Neural progenitor cell (in vitro differentiated cells): Measurements from ENCODE around the gene SPANXN2. TPM values are rescaled to one million over a fixed set of nuclear protein-coding genes. Genes with fewer than 3 reads are reported as not detected.
A peak's percentile ranks its signal among the peaks of the same experiment; 100 is the strongest.

Experiments
- DNase-seq: peaks from one replicate; pipeline ENCODE4 v3.0.0-alpha.2; 2016; ENCODE audit warnings: low spot score
- H2AFZ ChIP-seq: fragments of 200-600 bp; sonication (generic); replicated peaks from 2 replicates; pipeline ENCODE4 v1.6.1; 2016; ENCODE audit warnings: antibody characterized with exemption
- H3F3A ChIP-seq: fragments of 200-600 bp; sonication (generic); 2 replicates; pipeline ENCODE4 v1.6.1; 2016; ENCODE audit warnings: antibody characterized with exemption, low read depth
- H3K27ac ChIP-seq: fragments of 200-600 bp; sonication (generic); 2 replicates; pipeline ENCODE4 v1.5.1; 2016; ENCODE audit warnings: mild to moderate bottlenecking
- H3K27me3 ChIP-seq: fragments of 200-600 bp; sonication (generic); 2 replicates; pipeline ENCODE4 v1.6.1; 2016; ENCODE audit warnings: mild to moderate bottlenecking, moderate library complexity
- H3K36me3 ChIP-seq: fragments of 200-600 bp; sonication (generic); 2 replicates; pipeline ENCODE4 v1.5.1; 2016
- H3K4me1 ChIP-seq: fragments of 200-600 bp; sonication (generic); 2 replicates; pipeline ENCODE4 v1.6.1; 2016; ENCODE audit warnings: mixed run types
- H3K4me2 ChIP-seq: fragments of 200-600 bp; sonication (generic); 2 replicates; pipeline ENCODE4 v1.6.1; 2016
- H3K4me3 ChIP-seq: fragments of 200-600 bp; sonication (generic); 2 replicates; pipeline ENCODE4 v1.5.1; 2016
- H3K79me2 ChIP-seq: fragments of 200-600 bp; sonication (generic); 2 replicates; pipeline ENCODE4 v1.6.1; 2016; ENCODE audit warnings: low read depth
- H3K9ac ChIP-seq: fragments of 200-600 bp; sonication (generic); 2 replicates; pipeline ENCODE4 v1.6.1; 2016
- H3K9me3 ChIP-seq: fragments of 200-600 bp; sonication (generic); 2 replicates; pipeline ENCODE4 v1.5.1; 2016; ENCODE audit warnings: low read depth
- H4K20me1 ChIP-seq: fragments of 200-600 bp; sonication (generic); 2 replicates; pipeline ENCODE4 v1.6.1; 2016; ENCODE audit warnings: low read depth
- H3K27ac Mint-ChIP-seq: 3 replicates; pipeline ENCODE4 v1.8.0; 2021; ENCODE audit warnings: mixed read lengths
- H3K27me3 Mint-ChIP-seq: 2 replicates; pipeline ENCODE4 v1.8.0; 2022; ENCODE audit warnings: low read depth, mild to moderate bottlenecking, inconsistent platforms, moderate library complexity, mixed read lengths; ENCODE audit not compliant: insufficient read depth
- H3K36me3 Mint-ChIP-seq: 3 replicates; pipeline ENCODE4 v1.8.0; 2021; ENCODE audit warnings: mixed read lengths
- H3K4me1 Mint-ChIP-seq: 3 replicates; pipeline ENCODE4 v1.8.0; 2021; ENCODE audit warnings: mixed read lengths
- H3K4me3 Mint-ChIP-seq: 3 replicates; pipeline ENCODE4 v1.8.0; 2021; ENCODE audit warnings: mild to moderate bottlenecking, moderate library complexity, mixed read lengths
- H3K9me3 Mint-ChIP-seq: 3 replicates; pipeline ENCODE4 v1.8.0; 2020; ENCODE audit warnings: mixed read lengths
- EZH2 ChIP-seq: fragments of 200-600 bp; sonication (generic); IDR thresholded peaks from 2 replicates; pipeline ENCODE4 v1.6.1; 2017; ENCODE audit warnings: antibody characterized with exemption, mild to moderate bottlenecking, moderate library complexity
- EZH2phosphoT487 ChIP-seq: fragments of 200-600 bp; sonication (generic); IDR thresholded peaks from 2 replicates; pipeline ENCODE4 v1.6.1; 2017; ENCODE audit warnings: antibody characterized with exemption
- total RNA-seq: library from RNA; depleted of rRNA; stranded (reverse); fragments of >200 nt; gene quantifications from 2 replicates; pipeline ENCODE4 v1.2.3, GENCODE V29; 2015; ENCODE audit warnings: low replicate concordance
- TF ChIP-seq, protein P1 (sequence below): fragments of 200-600 bp; sonication (generic); IDR thresholded peaks from 2 replicates; pipeline ENCODE4 v1.5.1; 2017; ENCODE audit warnings: antibody characterized with exemption, mild to moderate bottlenecking

Gene SPANXN2
- total RNA-seq, 1 donor from 2014 or later, result not detected

DNA sequence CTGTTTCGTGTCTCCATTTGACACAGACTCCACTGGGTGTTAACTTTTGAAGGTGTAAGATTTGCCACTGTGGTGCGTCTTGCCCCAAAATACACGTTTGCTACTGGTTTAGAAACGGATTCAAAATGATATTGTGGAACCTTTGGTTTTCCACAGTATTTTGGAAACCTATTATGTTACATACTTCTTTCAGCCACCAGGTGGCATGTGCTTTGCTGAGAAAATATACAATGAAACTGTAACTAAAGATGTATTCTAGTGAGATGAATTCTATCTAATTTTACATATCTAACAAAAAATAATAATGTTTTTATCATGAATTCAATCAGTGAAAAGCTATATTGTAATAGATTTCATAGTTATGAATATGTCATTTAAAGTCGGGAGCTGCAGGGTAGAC lies 56.2 kb downstream of the SPANXN2 start:
- Histone ChIP-seq H3K9ac (no peak overlapping the region), H3F3A (no peaks in the 10 kb centered on the region), H3K4me1 (peaks cover 5% of the 10 kb centered on the region), H3K27me3 (no peaks in the 10 kb centered on the region), H3K4me2 (no peak overlapping the region), H3K79me2 (no peaks in the 10 kb centered on the region), H3K4me3 (no peak overlapping the region), H3K9me3 (no peaks in the 10 kb centered on the region), H3K36me3 (no peaks in the 10 kb centered on the region), H3K27ac (no peak overlapping the region), H4K20me1 (no peaks in the 10 kb centered on the region), H2AFZ (no peak overlapping the region)
- peaks cover 2% of the 10 kb centered on the region for H3K27me3 Mint-ChIP-seq
- H3K36me3 Mint-ChIP-seq, result no peaks in the 10 kb centered on the region
- H3K9me3 Mint-ChIP-seq, result no peaks in the 10 kb centered on the region
- H3K4me1 Mint-ChIP-seq, result no peaks in the 10 kb centered on the region
- DNase-seq, result peak; percentile 14
- TF ChIP-seq, protein P1, sequence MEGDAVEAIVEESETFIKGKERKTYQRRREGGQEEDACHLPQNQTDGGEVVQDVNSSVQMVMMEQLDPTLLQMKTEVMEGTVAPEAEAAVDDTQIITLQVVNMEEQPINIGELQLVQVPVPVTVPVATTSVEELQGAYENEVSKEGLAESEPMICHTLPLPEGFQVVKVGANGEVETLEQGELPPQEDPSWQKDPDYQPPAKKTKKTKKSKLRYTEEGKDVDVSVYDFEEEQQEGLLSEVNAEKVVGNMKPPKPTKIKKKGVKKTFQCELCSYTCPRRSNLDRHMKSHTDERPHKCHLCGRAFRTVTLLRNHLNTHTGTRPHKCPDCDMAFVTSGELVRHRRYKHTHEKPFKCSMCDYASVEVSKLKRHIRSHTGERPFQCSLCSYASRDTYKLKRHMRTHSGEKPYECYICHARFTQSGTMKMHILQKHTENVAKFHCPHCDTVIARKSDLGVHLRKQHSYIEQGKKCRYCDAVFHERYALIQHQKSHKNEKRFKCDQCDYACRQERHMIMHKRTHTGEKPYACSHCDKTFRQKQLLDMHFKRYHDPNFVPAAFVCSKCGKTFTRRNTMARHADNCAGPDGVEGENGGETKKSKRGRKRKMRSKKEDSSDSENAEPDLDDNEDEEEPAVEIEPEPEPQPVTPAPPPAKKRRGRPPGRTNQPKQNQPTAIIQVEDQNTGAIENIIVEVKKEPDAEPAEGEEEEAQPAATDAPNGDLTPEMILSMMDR, result peak; percentile 68
- TF ChIP-seq EZH2phosphoT487 (no peak), EZH2 (no peak)
- no peak overlapping the region for H3K4me3 Mint-ChIP-seq
- no peak overlapping the region for H3K27ac Mint-ChIP-seq

DNA sequence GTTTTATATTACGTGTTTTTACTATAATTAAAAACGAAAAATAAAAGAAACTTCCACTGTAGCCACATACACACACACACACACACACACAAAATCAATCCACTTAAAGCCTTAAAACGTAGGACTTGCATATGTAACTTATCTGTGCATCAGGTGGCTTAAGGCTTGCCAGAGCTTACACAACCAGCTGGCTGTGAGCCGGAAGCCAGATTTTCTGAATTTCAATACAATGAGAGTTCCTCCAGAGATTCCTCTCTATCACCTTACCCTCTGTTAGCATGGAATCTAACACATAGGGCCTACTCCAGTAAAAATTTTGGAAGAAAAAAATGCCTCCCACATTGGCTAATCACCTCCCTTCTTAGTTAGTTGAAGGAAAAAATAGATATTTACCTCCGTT lies 56.8 kb downstream of the SPANXN2 start:
- Mint-ChIP-seq H3K4me3 (no peak overlapping the region), H3K36me3 (no peaks in the 10 kb centered on the region), H3K9me3 (no peaks in the 10 kb centered on the region), H3K4me1 (no peaks in the 10 kb centered on the region), H3K27ac (no peak overlapping the region), H3K27me3 (peaks cover 2% of the 10 kb centered on the region)
- H3K36me3 ChIP-seq, result no peaks in the 10 kb centered on the region
- no peak for DNase-seq
- H3K79me2 ChIP-seq, result no peaks in the 10 kb centered on the region
- H3K9me3 ChIP-seq, result no peaks in the 10 kb centered on the region
- no peak overlapping the region for H3K4me2 ChIP-seq
- peaks cover 5% of the 10 kb centered on the region for H3K4me1 ChIP-seq
- no peak overlapping the region for H3K4me3 ChIP-seq
- no peak overlapping the region for H2AFZ ChIP-seq
- H4K20me1 ChIP-seq, result no peaks in the 10 kb centered on the region
- no peak overlapping the region for H3K27ac ChIP-seq
- no peak overlapping the region for H3K9ac ChIP-seq
- no peak for TF ChIP-seq EZH2
- TF ChIP-seq, protein P1, result no peak
- no peak for TF ChIP-seq EZH2phosphoT487
- no peaks in the 10 kb centered on the region for H3F3A ChIP-seq
- H3K27me3 ChIP-seq, result no peaks in the 10 kb centered on the region

Other genes with a start within 250 kb of the SPANXN2 start
- not detected in 2 replicates for gene SPANXN3, start 203.3 kb downstream of the SPANXN2 start, total RNA-seq
- gene SLITRK4, start 84.7 kb downstream of the SPANXN2 start, total RNA-seq, result 7.7 and 8.3 TPM in 2 replicates
- not detected in 2 replicates for gene UBE2NL, start 163.3 kb upstream of the SPANXN2 start, total RNA-seq